Adrenal gland (tissue), 12 donors: Measurements from ENCODE around the gene KIF26B. TPM values are rescaled to one million over a fixed set of nuclear protein-coding genes. Genes with fewer than 3 reads are reported as not detected.
"Not testable (repeated sequence)": the region's sequence is repeated elsewhere in the genome, so short reads cannot be mapped to it uniquely, and the experiment has no call there.

Source experiments
- DNase-seq, 7 donors: peaks; one replicate each; pipeline ENCODE4 v3.0.0-alpha.2; 2019 to 2020
- H3K27ac ChIP-seq, 5 donors: fragments of 200-600 bp; sonication (generic) in 4 of 5; 1 replicate in 3 of 5; 2 replicates in 2 of 5; pipeline versions ENCODE4 v1.5.1 to v1.8.0; 2016 to 2020; ENCODE audit warnings: mild to moderate bottlenecking in 1 of 5
- H3K27me3 ChIP-seq: fragments of 200-600 bp; 2 replicates; pipeline ENCODE4 v1.8.0; 2021
- H3K36me3 ChIP-seq, 2 donors: fragments of 200-600 bp; replicated peaks in 1 of 2; 1 replicate in 1 of 2; 2 replicates in 1 of 2; pipeline versions ENCODE4 v1.5.1 to v1.8.0; 2018 to 2022
- H3K4me1 ChIP-seq, 2 donors: fragments of 200-600 bp; replicated peaks in 1 of 2; 1 replicate in 1 of 2; 2 replicates in 1 of 2; pipeline versions ENCODE4 v1.5.1 to v1.8.0; 2018 to 2021
- H3K4me3 ChIP-seq, 4 donors: fragments of 200-600 bp; sonication (generic) in 3 of 4; one replicate each; pipeline ENCODE4 v1.5.1; 2016 to 2018
- H3K9me3 ChIP-seq, 3 donors: fragments of 200-600 bp; sonication (generic) in 1 of 3; replicated peaks in 1 of 3; 1 replicate in 2 of 3; 2 replicates in 1 of 3; pipeline versions ENCODE4 v1.5.1 to v1.8.0; 2016 to 2021
- CTCF ChIP-seq, 6 experiments: fragments of 450-650 bp in 4 of 6; fragments of 200-600 bp in 2 of 6; sonication (generic) in 1 of 6; IDR thresholded peaks; 1 replicate in 5 of 6; 2 replicates in 1 of 6; pipeline versions ENCODE4 v1.5.1 to v1.8.0; 2016 to 2021; ENCODE audit warnings: antibody characterized with exemption in 6 of 6, mild to moderate bottlenecking in 2 of 6, moderate library complexity in 1 of 6
- POLR2A ChIP-seq, 2 donors: fragments of 450-650 bp; IDR thresholded peaks; one replicate each; pipeline ENCODE4 v1.6.1; 2017; ENCODE audit warnings: antibody characterized with exemption in 2 of 2, mild to moderate bottlenecking in 2 of 2, moderate library complexity in 1 of 2
- WGBS, 4 donors: extraction: QIAGEN DNeasy Blood & Tissue Kit in 2 of 4; methylation state at CpG; one replicate each; pipeline versions ENCODE4 v1.1.5 to v1.1.7; 2013 to 2017; 5-methylcytosine and 5-hydroxymethylcytosine counted together
- intact Hi-C, 2 donors: fragments of 100-400 bp; cut with DNase I; formaldehyde crosslinking; loops; one replicate each; pipeline versions ENCODE4 v1.14.1 to v1.15.0; 2022 to 2023
- polyA plus RNA-seq, 3 donors: library from polyadenylated mRNA; stranded (reverse); fragments of 200-250 nt in 2 of 3; fragments of 350-450 nt in 1 of 3; fragmentation: Illumina TruSeq in 1 of 3; extraction: RNeasy Lipid Tissue Mini Kit (QIAGEN cat#74804) in 1 of 3; gene quantifications; one replicate each; pipeline ENCODE4 v1.2.3, GENCODE V29; 2013 to 2014
- total RNA-seq, 9 donors: library from RNA; depleted of rRNA in 4 of 9; stranded (reverse); fragments of >200 nt in 4 of 9; fragments of 120-200 nt in 1 of 9; fragmentation: NEBNext Ultra II Directional in 1 of 9; extraction: Animal tissue kit (Norgen Biotek cat#: 25700) in 1 of 9; gene quantifications; one replicate each; pipeline versions ENCODE4 v1.1.0 to v1.2.4, GENCODE V29; 2013 to 2023
- donor health status: healthy with polysubstance abuse.
- donor health status: Bipolar disorder and iron deficiency.
- donor health status: DM: yes; HTN: yes; CAD: no.
- donor health status: DM: no; HTN: no; CAD: no.
- donor health status: DM: no; HTN: no; CAD: no.
- donor health status: DM: yes; HTN: yes; CAD: no.

Gene KIF26B
- total and polyA plus RNA-seq, 12 donors: 0.20 to 4.6 (median 2.6) TPM

GRCh38 chr1:245319094-245319493, 164.3 kb downstream of the KIF26B start:
- TF ChIP-seq POLR2A (IDR thresholded peaks at IDR 0.05): no peak
- no peak for TF ChIP-seq CTCF (IDR thresholded peaks at IDR 0.05)
- H3K9me3 ChIP-seq: no peaks in the 10 kb centered on the region
- H3K36me3 ChIP-seq: no peaks in the 10 kb centered on the region
- no peak overlapping the region for H3K4me3 ChIP-seq
- 62 to 74% (median 71%) methylated on average over 4 of the region's 4 CpGs for WGBS, 4 donors
- no peaks in the 10 kb centered on the region for H3K27me3 ChIP-seq
- DNase-seq: no peak
- H3K27ac ChIP-seq: no peak overlapping the region
- intact Hi-C loops: no loop called here
- H3K4me1 ChIP-seq: no peaks in the 10 kb centered on the region

- intact Hi-C loops: no loop called here
- H3K4me1 ChIP-seq: no peaks in the 10 kb centered on the region
- H3K9me3 ChIP-seq: no peaks in the 10 kb centered on the region
- 37 to 45% (median 41%) methylated on average over 4 of the region's 4 CpGs for WGBS, 4 donors
- TF ChIP-seq CTCF (IDR thresholded peaks at IDR 0.05): peak in 1 of 6 experiments; percentile 20
- no peak for TF ChIP-seq POLR2A (IDR thresholded peaks at IDR 0.05)
- no peak for DNase-seq
- H3K36me3 ChIP-seq: no peaks in the 10 kb centered on the region
- no peaks in the 10 kb centered on the region for H3K27me3 ChIP-seq
- no peak overlapping the region for H3K27ac ChIP-seq
- H3K4me3 ChIP-seq: no peak overlapping the region
These were observed 167.9 kb downstream of the KIF26B start for GRCh38 chr1:245322673-245323072.

- H3K4me1 ChIP-seq, DNase-seq, H3K27me3 ChIP-seq, intact Hi-C loops, H3K4me3 ChIP-seq, H3K9me3 ChIP-seq, H3K27ac ChIP-seq, H3K36me3 ChIP-seq: not testable (repeated sequence)
- 94 to 97% (median 95%) methylated on average over 2 of the region's 2 CpGs for WGBS, 4 donors
These were observed 169.0 kb downstream of the KIF26B start for GRCh38 chr1:245323765-245324164.

GRCh38 chr1:245325922-245326795, 171.4 kb downstream of the KIF26B start:
- H3K27ac ChIP-seq: no peak overlapping the region

More at GRCh38 chr1:245325922-245326795, 171.4 kb downstream of the KIF26B start:
- H3K4me1 ChIP-seq: no peaks in the 10 kb centered on the region
- H3K36me3 ChIP-seq: no peaks in the 10 kb centered on the region
- 81 to 87% (median 85%) methylated on average over 15 to 16 of the region's 16 CpGs for WGBS, 4 donors
- TF ChIP-seq CTCF (IDR thresholded peaks at IDR 0.05) (no peak), POLR2A (IDR thresholded peaks at IDR 0.05) (no peak)
- intact Hi-C loops: no loop called here
- no peaks in the 10 kb centered on the region for H3K9me3 ChIP-seq
- no peak for DNase-seq
- no peak overlapping the region for H3K4me3 ChIP-seq
- H3K27me3 ChIP-seq: no peaks in the 10 kb centered on the region
